ENCODE data around the gene RTN4RL2.
A peak's percentile ranks its signal among the peaks of the same experiment; 100 is the strongest.

Gene RTN4RL2

GRCh38 chr11:57457643-57458023, 2.7 kb upstream of the RTN4RL2 start:
- H3K9me3 ChIP-seq (ENCODE audit: control insufficient read depth, low read depth, low read length) = no peaks in the 10 kb centered on the region
- no peak overlapping the region for H3K9ac ChIP-seq (ENCODE audit: low read length)
- peak overlapping the region; percentile 53 for H3K4me3 ChIP-seq (ENCODE audit: low read length)
- peaks cover 57% of the 10 kb centered on the region for H3K27me3 ChIP-seq (ENCODE audit: control insufficient read depth, insufficient read depth, low read length)
- H3K27ac ChIP-seq (ENCODE audit: low read length) = no peak overlapping the region
- no peaks in the 10 kb centered on the region for H3K36me3 ChIP-seq (ENCODE audit: control insufficient read depth, low read depth, low read length)
- H3K4me1 ChIP-seq (ENCODE audit: control insufficient read depth, low read depth, low read length) = peaks cover 13% of the 10 kb centered on the region

GRCh38 chr11:57458060-57458409, 2.3 kb upstream of the RTN4RL2 start:
- Histone ChIP-seq H3K4me3 (ENCODE audit: low read length) (peak overlapping the region; percentile 53), H3K27me3 (ENCODE audit: control insufficient read depth, insufficient read depth, low read length) (peaks cover 57% of the 10 kb centered on the region), H3K27ac (ENCODE audit: low read length) (no peak overlapping the region), H3K4me1 (ENCODE audit: control insufficient read depth, low read depth, low read length) (peaks cover 14% of the 10 kb centered on the region), H3K9me3 (ENCODE audit: control insufficient read depth, low read depth, low read length) (no peaks in the 10 kb centered on the region), H3K9ac (ENCODE audit: low read length) (no peak overlapping the region), H3K36me3 (ENCODE audit: control insufficient read depth, low read depth, low read length) (no peaks in the 10 kb centered on the region)

- no peak overlapping the region for H3K9ac ChIP-seq (ENCODE audit: low read length)
These were observed 1.7 kb upstream of the RTN4RL2 start for GRCh38 chr11:57458410-57459163.

GRCh38 chr11:57459164-57460021, 935 bp upstream of the RTN4RL2 start:
- H3K4me1 ChIP-seq (ENCODE audit: control insufficient read depth, low read depth, low read length) = peaks cover 25% of the 10 kb centered on the region

More at GRCh38 chr11:57458410-57459163, 1.7 kb upstream of the RTN4RL2 start:
- Histone ChIP-seq H3K4me3 (ENCODE audit: low read length) (peak overlapping the region; percentile 53), H3K4me1 (ENCODE audit: control insufficient read depth, low read depth, low read length) (peaks cover 19% of the 10 kb centered on the region), H3K27me3 (ENCODE audit: control insufficient read depth, insufficient read depth, low read length) (peaks cover 60% of the 10 kb centered on the region), H3K27ac (ENCODE audit: low read length) (no peak overlapping the region), H3K9me3 (ENCODE audit: control insufficient read depth, low read depth, low read length) (no peaks in the 10 kb centered on the region), H3K36me3 (ENCODE audit: control insufficient read depth, low read depth, low read length) (no peaks in the 10 kb centered on the region)

GRCh38 chr11:57460758-57461749, 726 bp downstream of the RTN4RL2 start:
- Histone ChIP-seq H3K9me3 (ENCODE audit: control insufficient read depth, low read depth, low read length) (no peaks in the 10 kb centered on the region), H3K36me3 (ENCODE audit: control insufficient read depth, low read depth, low read length) (no peaks in the 10 kb centered on the region), H3K4me3 (ENCODE audit: low read length) (peak overlapping the region; percentile 53), H3K4me1 (ENCODE audit: control insufficient read depth, low read depth, low read length) (peaks cover 25% of the 10 kb centered on the region), H3K9ac (ENCODE audit: low read length) (peak overlapping the region; percentile 33), H3K27ac (ENCODE audit: low read length) (no peak overlapping the region), H3K27me3 (ENCODE audit: control insufficient read depth, insufficient read depth, low read length) (peaks cover 56% of the 10 kb centered on the region)

More at GRCh38 chr11:57459164-57460021, 935 bp upstream of the RTN4RL2 start:
- Histone ChIP-seq H3K4me3 (ENCODE audit: low read length) (peak overlapping the region; percentile 53), H3K27me3 (ENCODE audit: control insufficient read depth, insufficient read depth, low read length) (peaks cover 60% of the 10 kb centered on the region), H3K27ac (ENCODE audit: low read length) (no peak overlapping the region), H3K9me3 (ENCODE audit: control insufficient read depth, low read depth, low read length) (no peaks in the 10 kb centered on the region), H3K36me3 (ENCODE audit: control insufficient read depth, low read depth, low read length) (no peaks in the 10 kb centered on the region), H3K9ac (ENCODE audit: low read length) (no peak overlapping the region)

- Histone ChIP-seq H3K4me3 (ENCODE audit: low read length) (peak overlapping the region; percentile 53), H3K27me3 (ENCODE audit: control insufficient read depth, insufficient read depth, low read length) (peaks cover 52% of the 10 kb centered on the region), H3K36me3 (ENCODE audit: control insufficient read depth, low read depth, low read length) (no peaks in the 10 kb centered on the region), H3K9ac (ENCODE audit: low read length) (no peak overlapping the region), H3K9me3 (ENCODE audit: control insufficient read depth, low read depth, low read length) (no peaks in the 10 kb centered on the region), H3K4me1 (ENCODE audit: control insufficient read depth, low read depth, low read length) (peaks cover 24% of the 10 kb centered on the region), H3K27ac (ENCODE audit: low read length) (no peak overlapping the region)
These were observed 1.6 kb downstream of the RTN4RL2 start for GRCh38 chr11:57461841-57462489.

- Histone ChIP-seq H3K9ac (ENCODE audit: low read length) (no peak overlapping the region), H3K9me3 (ENCODE audit: control insufficient read depth, low read depth, low read length) (no peaks in the 10 kb centered on the region), H3K4me1 (ENCODE audit: control insufficient read depth, low read depth, low read length) (peaks cover 21% of the 10 kb centered on the region), H3K4me3 (ENCODE audit: low read length) (no peak overlapping the region), H3K27ac (ENCODE audit: low read length) (no peak overlapping the region), H3K36me3 (ENCODE audit: control insufficient read depth, low read depth, low read length) (no peaks in the 10 kb centered on the region), H3K27me3 (ENCODE audit: control insufficient read depth, insufficient read depth, low read length) (peaks cover 47% of the 10 kb centered on the region)
These were observed 2.3 kb downstream of the RTN4RL2 start for GRCh38 chr11:57462597-57462996.

GRCh38 chr11:57463671-57464538, 3.6 kb downstream of the RTN4RL2 start:
- no peak overlapping the region for H3K27ac ChIP-seq (ENCODE audit: low read length)
- peaks cover 34% of the 10 kb centered on the region for H3K27me3 ChIP-seq (ENCODE audit: control insufficient read depth, insufficient read depth, low read length)
- H3K36me3 ChIP-seq (ENCODE audit: control insufficient read depth, low read depth, low read length) = no peaks in the 10 kb centered on the region
- no peaks in the 10 kb centered on the region for H3K9me3 ChIP-seq (ENCODE audit: control insufficient read depth, low read depth, low read length)
- H3K9ac ChIP-seq (ENCODE audit: low read length) = no peak overlapping the region
- H3K4me3 ChIP-seq (ENCODE audit: low read length) = no peak overlapping the region
- H3K4me1 ChIP-seq (ENCODE audit: control insufficient read depth, low read depth, low read length) = peaks cover 16% of the 10 kb centered on the region

- Histone ChIP-seq H3K4me3 (ENCODE audit: low read length) (no peak overlapping the region), H3K9ac (ENCODE audit: low read length) (no peak overlapping the region), H3K36me3 (ENCODE audit: control insufficient read depth, low read depth, low read length) (no peaks in the 10 kb centered on the region), H3K27me3 (ENCODE audit: control insufficient read depth, insufficient read depth, low read length) (peaks cover 26% of the 10 kb centered on the region), H3K4me1 (ENCODE audit: control insufficient read depth, low read depth, low read length) (peaks cover 16% of the 10 kb centered on the region), H3K9me3 (ENCODE audit: control insufficient read depth, low read depth, low read length) (no peaks in the 10 kb centered on the region), H3K27ac (ENCODE audit: low read length) (no peak overlapping the region)
These were observed 4.3 kb downstream of the RTN4RL2 start for GRCh38 chr11:57464539-57465181.

- Histone ChIP-seq H3K4me3 (ENCODE audit: low read length) (no peak overlapping the region), H3K36me3 (ENCODE audit: control insufficient read depth, low read depth, low read length) (no peaks in the 10 kb centered on the region), H3K9me3 (ENCODE audit: control insufficient read depth, low read depth, low read length) (no peaks in the 10 kb centered on the region), H3K9ac (ENCODE audit: low read length) (no peak overlapping the region), H3K4me1 (ENCODE audit: control insufficient read depth, low read depth, low read length) (peaks cover 14% of the 10 kb centered on the region), H3K27ac (ENCODE audit: low read length) (no peak overlapping the region), H3K27me3 (ENCODE audit: control insufficient read depth, insufficient read depth, low read length) (peaks cover 17% of the 10 kb centered on the region)
These were observed 6.4 kb downstream of the RTN4RL2 start for GRCh38 chr11:57466680-57467079.

Data from iPS-18a (cell line).